MG63 (cell line): ENCODE data around the gene FOXO3. TPM values are rescaled to one million over a fixed set of nuclear protein-coding genes. Genes with fewer than 3 reads are reported as not detected.

Source experiments
- DNase-seq: peaks from one replicate; pipeline ENCODE4 v3.0.0-alpha.2; 2020
- H3K27me3 ChIP-seq: fragments of 250-450 bp; sonication (Bioruptor Pico); 2 replicates; pipeline ENCODE4 v1.5.1; 2020; ENCODE audit warnings: mild to moderate bottlenecking, moderate library complexity
- H3K36me3 ChIP-seq: fragments of 250-450 bp; sonication (Bioruptor Pico); 2 replicates; pipeline ENCODE4 v1.5.1; 2020; ENCODE audit warnings: mild to moderate bottlenecking, moderate library complexity
- H3K4me3 ChIP-seq: fragments of 250-450 bp; sonication (Bioruptor Pico); 2 replicates; pipeline ENCODE4 v1.5.1; 2020; ENCODE audit warnings: mild to moderate bottlenecking, moderate library complexity
- H3K9me3 ChIP-seq: fragments of 250-450 bp; sonication (Bioruptor Pico); 2 replicates; pipeline ENCODE4 v1.5.1; 2020; ENCODE audit warnings: mild to moderate bottlenecking, moderate library complexity
- total RNA-seq: library from RNA; depleted of rRNA; stranded (reverse); fragments of >200 nt; shearing (Covaris generic); gene quantifications from 2 replicates; pipeline ENCODE4 v1.2.3, GENCODE V29; 2014; ENCODE audit warnings: low replicate concordance

Gene FOXO3
- total RNA-seq, 1 experiment from 2014 or later: 14.9 TPM

DNA sequence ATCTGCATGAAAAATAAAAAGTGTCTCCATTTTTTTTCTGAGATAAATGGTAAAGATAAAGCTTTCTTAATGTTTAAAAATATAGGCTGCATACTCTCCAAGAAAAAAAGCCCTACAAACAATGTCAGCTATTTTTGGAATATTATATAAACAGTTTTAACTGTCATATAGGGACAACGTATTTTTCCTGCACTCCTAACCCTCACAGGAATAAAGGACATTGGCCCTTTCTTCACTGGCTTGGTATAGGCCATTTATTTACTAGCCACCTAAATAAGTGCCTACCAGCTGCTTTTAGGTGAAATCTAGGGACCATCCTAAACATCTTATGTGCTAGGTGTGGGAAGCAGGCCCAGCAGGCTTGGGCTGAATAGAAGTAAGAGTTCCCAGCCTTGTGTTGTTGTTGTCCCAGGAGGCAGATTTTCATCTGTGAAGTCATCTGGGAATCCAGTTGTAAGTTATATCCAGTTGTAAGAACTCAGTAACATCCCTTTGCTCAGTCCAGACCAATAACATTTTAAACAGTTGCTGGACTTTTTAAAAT lies 21.3 kb downstream of the FOXO3 start:
- Histone ChIP-seq H3K27me3 (no peaks in the 10 kb centered on the region), H3K4me3 (no peak overlapping the region), H3K36me3 (peaks cover 20% of the 10 kb centered on the region), H3K9me3 (no peaks in the 10 kb centered on the region)
- DNase-seq: no peak

DNA sequence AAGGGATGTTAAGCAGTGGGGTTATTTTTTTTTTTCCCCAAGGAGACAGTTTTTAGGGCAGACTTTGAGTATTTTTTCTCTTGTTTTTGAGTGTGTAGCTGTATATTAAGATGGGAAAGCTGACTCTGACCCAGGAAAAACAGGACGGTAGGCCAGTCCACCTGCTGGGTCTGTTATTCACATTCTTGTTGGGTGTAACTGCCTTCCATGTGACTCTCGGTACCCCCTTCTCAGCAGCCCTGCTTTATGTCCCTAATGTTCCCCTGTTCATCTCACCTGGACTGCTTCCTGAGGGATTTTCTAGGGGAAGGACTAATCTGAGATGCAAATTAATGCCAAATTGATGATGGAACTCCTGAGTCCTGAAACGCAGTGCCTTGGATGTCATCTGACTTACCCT lies 21.9 kb downstream of the FOXO3 start:
- no peak for DNase-seq
- Histone ChIP-seq H3K4me3 (no peak overlapping the region), H3K27me3 (no peaks in the 10 kb centered on the region), H3K9me3 (no peaks in the 10 kb centered on the region), H3K36me3 (peaks cover 16% of the 10 kb centered on the region)

DNA sequence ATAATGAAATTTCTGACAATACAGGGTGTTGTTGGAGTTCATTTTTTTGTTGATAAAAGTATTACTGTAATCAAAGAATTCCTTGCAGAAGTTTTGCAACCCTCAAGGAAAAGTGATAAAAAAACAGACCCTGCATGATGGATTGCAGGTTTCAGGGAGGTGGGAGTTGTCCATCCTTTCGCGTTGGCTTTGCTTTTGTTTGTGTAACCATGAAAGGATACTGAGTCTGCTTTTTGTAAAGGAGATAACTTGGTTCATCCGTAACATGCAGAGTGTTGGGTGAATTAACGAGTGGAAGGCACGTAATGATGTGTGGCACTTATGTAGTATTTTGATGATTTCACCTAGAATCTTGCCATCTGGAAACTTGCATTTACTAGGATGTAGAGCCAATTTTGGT lies 23.6 kb downstream of the FOXO3 start:
- Histone ChIP-seq H3K36me3 (peaks cover 9% of the 10 kb centered on the region), H3K27me3 (no peaks in the 10 kb centered on the region), H3K9me3 (no peaks in the 10 kb centered on the region), H3K4me3 (no peak overlapping the region)
- no peak for DNase-seq

DNA sequence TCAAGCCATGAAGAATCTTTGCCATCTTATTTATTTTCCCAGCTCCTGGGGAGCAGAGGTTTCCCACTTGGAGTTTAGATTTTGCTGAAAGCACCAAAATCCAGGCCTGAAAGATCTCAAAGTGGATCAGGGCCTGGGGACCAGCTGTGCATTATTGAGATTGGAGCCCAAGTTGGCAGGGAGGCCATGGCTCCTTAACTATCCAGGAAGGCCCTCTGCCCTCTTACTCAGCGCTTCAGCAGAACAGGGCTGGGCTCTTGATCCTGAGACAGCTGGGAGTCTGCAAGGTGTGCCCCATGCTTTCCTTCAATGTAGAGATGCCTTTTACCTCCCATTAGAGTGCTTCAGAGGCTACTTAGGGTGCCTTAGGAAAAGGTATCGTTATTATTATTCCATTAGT lies 24.6 kb downstream of the FOXO3 start:
- Histone ChIP-seq H3K36me3 (peaks cover 9% of the 10 kb centered on the region), H3K9me3 (no peaks in the 10 kb centered on the region), H3K4me3 (no peak overlapping the region), H3K27me3 (no peaks in the 10 kb centered on the region)
- no peak for DNase-seq

DNA sequence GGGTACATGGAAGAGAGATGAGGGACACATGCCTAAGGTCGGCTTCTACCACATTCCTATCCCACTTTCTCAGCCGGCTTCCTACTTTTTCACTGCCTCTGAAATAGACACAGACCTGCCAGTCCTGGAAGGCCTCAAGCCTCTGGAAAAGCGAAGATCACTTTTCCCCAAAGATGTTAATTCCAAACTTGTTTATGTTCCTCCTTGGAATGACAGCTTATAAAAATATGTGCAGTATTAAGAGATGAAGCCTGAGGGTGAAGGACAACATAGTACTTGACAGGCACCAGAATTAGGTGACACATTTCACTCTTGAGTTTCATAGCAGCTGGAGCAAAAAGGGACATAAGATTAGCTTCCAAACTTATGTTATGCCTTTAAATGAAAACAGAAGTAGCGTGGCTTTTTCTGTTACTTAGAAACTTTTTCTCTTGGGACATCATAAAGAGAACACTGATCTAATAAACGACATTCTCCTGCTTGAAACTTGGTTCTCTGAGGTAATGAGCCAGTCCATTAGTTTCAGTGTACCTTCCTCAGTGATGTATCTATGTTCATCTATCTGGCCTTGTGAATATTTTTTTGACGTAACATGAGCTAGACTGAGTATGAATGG lies 25.3 kb downstream of the FOXO3 start:
- DNase-seq: no peak
- H3K9me3 ChIP-seq: no peaks in the 10 kb centered on the region
- no peak overlapping the region for H3K4me3 ChIP-seq
- peaks cover 7% of the 10 kb centered on the region for H3K36me3 ChIP-seq
- H3K27me3 ChIP-seq: no peaks in the 10 kb centered on the region

DNA sequence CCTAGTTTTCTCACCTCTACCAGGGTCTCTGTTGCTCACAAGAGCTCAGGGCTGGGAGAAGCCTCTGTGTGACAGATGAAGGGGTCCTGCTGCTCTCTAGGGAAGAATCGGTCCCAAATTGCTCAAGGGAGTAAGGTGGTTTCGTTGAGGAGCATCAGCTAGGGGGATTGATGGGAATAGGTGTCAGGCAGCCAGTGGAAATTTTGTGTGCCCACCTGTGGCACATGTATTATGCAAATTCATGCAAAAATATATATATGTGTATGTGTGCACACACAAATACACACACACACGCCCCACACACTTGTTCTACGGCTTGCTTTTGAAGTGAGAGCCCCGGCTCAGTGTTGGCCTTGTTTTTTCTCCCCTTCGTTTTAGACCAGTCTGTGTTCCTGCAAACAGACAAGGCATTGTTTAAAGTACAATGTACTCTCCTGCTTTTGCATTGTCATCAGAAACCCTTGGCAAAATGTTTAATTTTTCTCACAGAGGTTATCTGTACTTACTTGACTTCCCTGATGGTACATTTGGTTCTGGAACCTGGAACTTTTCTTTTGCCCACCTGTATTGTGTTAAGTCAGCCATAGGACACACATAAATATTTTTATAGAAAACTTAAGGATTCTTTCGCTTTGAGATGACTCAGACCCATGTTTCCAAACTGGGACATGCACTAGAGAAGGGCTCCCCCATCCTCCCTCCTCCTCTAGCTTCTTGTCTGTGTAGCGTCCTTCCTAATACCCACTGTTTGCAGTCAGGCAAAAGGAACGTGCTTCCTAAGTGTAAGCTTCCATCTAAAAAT lies 26.7 kb downstream of the FOXO3 start:
- H3K27me3 ChIP-seq: no peaks in the 10 kb centered on the region
- no peaks in the 10 kb centered on the region for H3K9me3 ChIP-seq
- H3K4me3 ChIP-seq: no peak overlapping the region
- peak; percentile 26 for DNase-seq
- H3K36me3 ChIP-seq: peaks cover 7% of the 10 kb centered on the region

DNA sequence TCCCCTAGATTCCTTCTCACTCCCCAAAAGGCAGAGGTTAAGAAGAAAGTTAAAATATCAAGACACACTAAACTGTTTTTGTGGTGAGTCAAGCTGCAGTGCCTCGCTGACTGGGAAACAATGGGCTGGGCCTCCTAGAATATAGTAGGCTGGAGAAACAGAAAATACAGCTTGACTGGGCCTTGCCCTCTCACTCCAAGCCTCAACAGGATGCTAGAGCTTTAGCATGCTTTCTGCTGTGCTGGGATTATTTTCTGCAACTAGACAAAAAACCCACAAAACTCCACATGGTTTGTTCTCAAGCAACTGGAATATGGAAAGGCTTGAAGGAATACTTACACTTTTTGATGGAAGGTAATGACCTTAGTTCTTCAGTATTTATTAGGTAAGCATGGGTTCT lies 27.9 kb downstream of the FOXO3 start:
- DNase-seq: peak; percentile 52

DNA sequence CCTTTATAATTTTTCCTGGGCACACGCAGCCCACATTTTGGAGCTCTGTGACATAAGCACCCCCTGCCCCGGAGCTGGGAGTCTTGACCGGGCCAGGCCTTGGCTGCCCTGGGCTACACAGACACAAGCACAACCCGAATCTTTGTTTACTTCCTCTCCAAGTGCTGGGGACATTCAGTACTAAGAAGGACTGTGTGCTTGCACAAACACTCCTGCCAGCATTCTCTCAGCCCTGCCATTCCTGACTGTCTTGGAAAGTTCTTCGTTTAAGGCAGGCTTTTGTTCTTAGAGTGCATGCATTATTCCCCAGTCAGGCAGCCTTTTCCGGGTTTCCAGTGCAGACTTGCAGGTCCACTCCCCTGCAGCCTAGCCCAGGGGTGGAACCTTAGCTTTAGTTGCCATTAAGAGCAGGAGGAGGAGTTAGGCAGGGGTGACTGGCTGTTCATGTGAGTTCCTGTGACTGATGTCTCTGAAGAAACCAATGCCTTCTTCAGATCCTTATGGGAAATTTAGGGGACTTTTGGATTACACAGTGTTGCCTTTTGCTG lies 28.6 kb downstream of the FOXO3 start:
- H3K4me3 ChIP-seq: no peak overlapping the region
- no peaks in the 10 kb centered on the region for H3K27me3 ChIP-seq
- peak; percentile 40 for DNase-seq
- peaks cover 4% of the 10 kb centered on the region for H3K36me3 ChIP-seq
- H3K9me3 ChIP-seq: no peaks in the 10 kb centered on the region

More for the DNA sequence above, 27.9 kb downstream of the FOXO3 start:
- no peaks in the 10 kb centered on the region for H3K9me3 ChIP-seq
- H3K4me3 ChIP-seq: no peak overlapping the region
- H3K36me3 ChIP-seq: peaks cover 4% of the 10 kb centered on the region
- H3K27me3 ChIP-seq: no peaks in the 10 kb centered on the region

DNA sequence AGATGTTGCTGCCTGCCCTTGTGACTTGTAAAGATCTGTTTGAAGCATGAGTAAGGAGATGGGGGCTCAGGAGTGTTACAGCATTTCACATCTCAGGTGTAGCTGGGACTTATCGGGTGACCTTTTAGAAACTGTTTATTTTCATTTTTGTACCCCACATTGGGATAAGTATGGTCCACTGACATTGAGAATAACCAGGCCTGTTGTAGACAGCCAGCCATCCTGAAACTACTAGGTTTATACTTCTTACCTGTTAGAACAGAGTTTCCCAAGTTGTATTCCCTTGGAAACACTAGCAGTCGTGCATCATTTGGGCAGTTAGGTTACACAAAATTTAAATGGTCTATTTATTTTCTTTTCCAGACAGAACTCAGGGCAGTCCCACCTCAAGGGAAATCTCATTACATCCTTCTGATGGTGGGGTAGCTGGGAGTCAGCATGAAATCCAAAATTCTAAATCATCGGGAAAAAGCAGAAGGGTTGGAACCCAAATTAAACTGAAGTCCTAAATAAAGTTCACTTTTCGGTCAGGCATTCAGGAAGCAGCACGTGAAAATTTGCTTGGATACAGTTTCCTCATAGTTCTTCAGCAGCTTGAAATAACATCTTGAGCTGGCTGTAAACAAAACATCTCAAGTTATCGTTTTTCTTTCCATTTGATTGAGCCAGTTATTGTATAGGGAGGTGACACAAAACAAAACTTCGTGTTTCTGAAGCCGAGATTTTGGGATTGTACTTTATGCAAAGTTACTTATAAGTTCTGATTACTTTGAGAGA lies 30.5 kb downstream of the FOXO3 start:
- no peaks in the 10 kb centered on the region for H3K27me3 ChIP-seq

DNA sequence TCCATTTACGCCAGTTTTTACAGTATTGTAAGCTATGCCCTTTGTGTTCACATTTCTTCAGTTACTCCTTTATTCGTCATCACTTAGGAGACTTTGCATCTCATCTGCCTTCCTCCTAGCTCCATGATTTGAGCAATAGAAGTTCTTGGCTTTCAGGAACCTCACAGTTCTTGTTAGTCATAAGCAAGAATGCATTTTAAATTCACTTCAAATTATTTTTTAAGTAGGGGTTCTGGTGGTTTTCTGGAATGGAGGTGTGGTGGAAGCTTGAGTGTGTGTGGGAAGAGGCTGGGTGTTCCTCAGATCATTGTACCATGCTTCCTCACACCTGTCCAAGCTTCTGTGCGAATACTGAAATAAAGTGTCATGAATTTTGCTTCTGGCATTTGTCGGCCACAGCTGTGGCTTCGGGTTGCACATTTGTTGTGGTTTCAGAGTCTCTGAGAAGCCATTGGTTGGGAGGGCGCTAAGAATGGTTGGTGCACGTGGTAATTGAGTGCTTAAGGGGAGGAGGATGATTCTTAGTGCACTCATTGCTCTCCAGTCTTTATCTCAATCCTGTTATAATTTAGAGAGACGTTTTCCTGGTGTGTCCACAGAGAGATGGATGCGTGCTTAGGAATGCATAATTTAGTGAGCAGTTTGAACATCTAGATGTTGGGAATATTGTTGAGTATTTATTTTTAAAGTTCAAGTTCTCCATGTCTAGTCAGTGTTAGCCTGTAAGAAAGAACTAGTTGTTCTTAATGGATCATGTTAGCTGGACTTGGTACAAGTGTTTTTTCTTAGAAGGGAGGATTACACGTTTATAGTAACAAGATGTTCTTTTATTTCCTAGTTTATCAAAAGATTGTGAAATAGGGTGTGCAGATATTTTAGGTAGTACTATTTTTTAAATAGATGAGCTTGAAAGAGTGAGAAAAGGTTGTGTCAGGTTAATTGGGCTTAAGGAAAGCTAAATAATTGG lies 31.9 kb downstream of the FOXO3 start:
- no peak overlapping the region for H3K4me3 ChIP-seq
- H3K9me3 ChIP-seq: no peaks in the 10 kb centered on the region
- no peak for DNase-seq
- H3K36me3 ChIP-seq: peaks cover 2% of the 10 kb centered on the region; the same call in 1 of the 2 replicates
- no peaks in the 10 kb centered on the region for H3K27me3 ChIP-seq

More for the DNA sequence above, 30.5 kb downstream of the FOXO3 start:
- H3K9me3 ChIP-seq: no peaks in the 10 kb centered on the region
- H3K4me3 ChIP-seq: no peak overlapping the region
- no peak for DNase-seq
- peaks cover 5% of the 10 kb centered on the region for H3K36me3 ChIP-seq

DNA sequence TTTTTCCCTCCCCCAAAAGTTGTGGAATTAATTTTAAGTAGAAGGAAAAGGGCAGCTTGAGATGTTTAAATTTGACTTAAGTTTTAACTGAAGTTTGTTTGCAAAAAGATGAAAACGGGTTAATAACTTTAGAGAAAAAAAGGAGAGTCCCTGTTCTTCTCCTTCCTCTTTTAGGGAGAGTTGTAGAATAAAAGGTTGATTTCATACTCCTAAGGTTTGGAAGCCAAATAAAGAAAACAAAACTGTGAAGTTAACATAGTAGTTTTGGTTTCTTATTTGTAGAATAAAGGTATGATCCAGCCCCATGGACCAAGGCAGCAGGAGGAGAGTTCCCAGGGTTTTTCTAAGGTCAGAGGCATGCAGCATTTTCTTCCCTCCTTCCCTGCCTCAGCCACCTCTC lies 33.4 kb downstream of the FOXO3 start:
- no peak for DNase-seq
- Histone ChIP-seq H3K36me3 (peaks cover 2% of the 10 kb centered on the region; the same call in 1 of the 2 replicates), H3K9me3 (no peaks in the 10 kb centered on the region), H3K4me3 (no peak overlapping the region), H3K27me3 (no peaks in the 10 kb centered on the region)

DNA sequence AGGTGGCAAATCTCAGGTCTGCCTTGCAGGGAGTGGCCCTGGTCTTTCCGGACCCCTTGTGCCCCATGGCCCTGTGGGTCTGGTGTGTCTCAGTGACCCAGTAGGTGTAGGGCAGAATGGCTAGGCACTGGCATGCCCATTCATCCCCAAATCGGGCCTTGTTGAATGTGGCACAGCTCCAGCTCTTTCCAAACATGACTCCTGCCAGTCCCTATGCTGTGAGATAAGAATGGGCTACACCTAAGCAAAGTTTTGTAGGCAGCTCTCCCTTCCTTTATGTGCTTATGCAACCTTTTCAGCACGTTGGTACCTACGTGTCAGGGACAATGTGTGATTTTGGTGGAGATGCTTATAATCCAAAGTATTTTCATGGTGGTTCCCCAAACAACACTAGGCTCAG lies 33.9 kb downstream of the FOXO3 start:
- peak; percentile 11 for DNase-seq
- Histone ChIP-seq H3K9me3 (no peaks in the 10 kb centered on the region), H3K4me3 (no peak overlapping the region), H3K27me3 (no peaks in the 10 kb centered on the region), H3K36me3 (peaks cover 2% of the 10 kb centered on the region; the same call in 1 of the 2 replicates)

DNA sequence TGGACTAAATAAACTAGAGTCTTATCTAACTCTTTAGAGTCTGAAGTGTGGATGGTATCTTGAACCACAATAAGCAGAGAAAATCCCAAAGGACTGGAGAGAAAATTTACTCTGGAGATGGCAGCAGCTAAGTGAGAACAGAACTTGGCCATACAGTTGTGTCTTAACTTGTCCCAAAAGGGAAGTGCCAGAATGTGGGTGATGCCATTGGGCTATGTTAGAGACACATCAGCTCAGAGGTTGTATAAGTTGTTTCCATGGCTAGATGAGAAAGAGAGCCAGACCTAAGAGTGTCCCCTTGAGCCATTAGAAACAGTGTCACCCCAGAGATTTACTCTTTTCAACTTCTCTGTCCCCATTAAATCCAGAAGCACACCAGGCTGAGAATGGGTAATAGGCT lies 36.2 kb downstream of the FOXO3 start:
- H3K27me3 ChIP-seq: no peaks in the 10 kb centered on the region
- no peak for DNase-seq
- H3K9me3 ChIP-seq: no peaks in the 10 kb centered on the region
- H3K36me3 ChIP-seq: 0 out of 2 replicates have a peak, but pooled peaks cover 2% of the 10 kb centered on the region
- H3K4me3 ChIP-seq: no peak overlapping the region

DNA sequence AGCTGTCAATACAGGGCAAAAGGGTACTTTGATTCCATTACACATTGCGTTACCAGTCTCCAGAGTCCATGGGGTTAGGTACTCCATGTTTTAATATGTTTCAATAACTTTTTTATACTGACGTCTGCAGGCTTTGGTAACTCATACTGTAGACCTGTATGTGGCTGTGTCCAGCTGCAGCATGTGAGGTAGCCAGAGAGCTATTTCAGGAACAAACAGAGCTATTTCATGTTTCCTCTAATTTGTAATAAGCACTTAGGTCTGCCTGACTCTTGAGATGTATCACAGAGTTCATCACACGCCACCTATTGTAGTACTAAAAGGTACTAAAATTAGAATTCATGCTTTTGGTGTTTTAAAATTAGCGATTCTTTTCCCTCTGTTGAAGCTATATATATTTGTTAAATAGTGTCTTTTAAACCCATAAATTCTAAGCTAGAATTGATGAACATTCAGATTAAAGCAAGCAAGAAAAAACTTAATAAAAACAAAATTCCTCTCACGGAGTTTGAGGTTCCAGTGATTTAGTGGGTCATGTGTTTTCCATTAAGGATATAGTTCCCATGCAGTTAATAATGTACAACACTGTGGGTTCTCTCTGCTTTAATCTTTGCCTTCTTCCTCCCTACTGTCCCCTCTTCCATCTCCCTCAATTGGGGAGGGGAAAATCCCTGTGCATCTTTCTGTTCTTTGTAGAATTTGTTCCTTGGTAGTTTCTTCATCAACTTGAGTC lies 37.0 kb downstream of the FOXO3 start:
- Histone ChIP-seq H3K9me3 (no peaks in the 10 kb centered on the region), H3K36me3 (0 out of 2 replicates have a peak, but pooled peaks cover 2% of the 10 kb centered on the region), H3K27me3 (no peaks in the 10 kb centered on the region), H3K4me3 (no peak overlapping the region)
- DNase-seq: no peak

DNA sequence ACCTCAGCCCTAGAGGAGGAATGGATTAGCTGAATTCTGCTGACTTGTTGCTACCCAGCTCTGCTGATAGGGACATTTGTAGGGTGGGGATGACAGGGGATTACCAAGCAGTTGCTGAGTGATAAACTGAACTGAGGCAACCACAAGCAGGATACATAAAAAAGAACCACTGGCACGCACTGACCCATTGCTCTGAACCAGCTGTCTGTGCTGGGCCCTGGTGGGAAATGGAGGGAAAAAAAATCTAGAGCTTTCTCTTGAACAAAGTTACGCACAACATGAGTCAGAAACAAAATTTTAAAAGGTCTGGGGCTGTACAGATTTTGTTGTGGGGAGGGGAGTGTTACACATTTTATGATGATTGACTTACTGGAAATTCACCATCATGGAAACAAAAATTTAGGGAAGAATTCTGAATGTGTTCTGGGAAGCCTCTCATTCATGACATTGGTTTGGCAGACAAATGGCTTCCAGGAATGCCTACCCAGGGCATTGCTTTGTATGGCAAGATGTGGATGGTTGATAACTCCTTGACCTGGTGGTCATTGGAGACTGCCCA lies 37.7 kb downstream of the FOXO3 start:
- Histone ChIP-seq H3K27me3 (no peaks in the 10 kb centered on the region), H3K4me3 (no peak overlapping the region), H3K36me3 (0 out of 2 replicates have a peak, but pooled peaks cover 2% of the 10 kb centered on the region), H3K9me3 (no peaks in the 10 kb centered on the region)
- DNase-seq: peak; percentile 16
